ENCODE data around the gene CSF2RB.

The CSF2RB gene

GRCh38 chr22:36963302-36963701 is 49.9 kb downstream of the CSF2RB start:
- no peak overlapping the region for H3K4me3 ChIP-seq (ENCODE audit: low read depth, low read length)
- no peak for DNase-seq (ENCODE audit: low read depth, low spot score)
- TF ChIP-seq, protein P1, sequence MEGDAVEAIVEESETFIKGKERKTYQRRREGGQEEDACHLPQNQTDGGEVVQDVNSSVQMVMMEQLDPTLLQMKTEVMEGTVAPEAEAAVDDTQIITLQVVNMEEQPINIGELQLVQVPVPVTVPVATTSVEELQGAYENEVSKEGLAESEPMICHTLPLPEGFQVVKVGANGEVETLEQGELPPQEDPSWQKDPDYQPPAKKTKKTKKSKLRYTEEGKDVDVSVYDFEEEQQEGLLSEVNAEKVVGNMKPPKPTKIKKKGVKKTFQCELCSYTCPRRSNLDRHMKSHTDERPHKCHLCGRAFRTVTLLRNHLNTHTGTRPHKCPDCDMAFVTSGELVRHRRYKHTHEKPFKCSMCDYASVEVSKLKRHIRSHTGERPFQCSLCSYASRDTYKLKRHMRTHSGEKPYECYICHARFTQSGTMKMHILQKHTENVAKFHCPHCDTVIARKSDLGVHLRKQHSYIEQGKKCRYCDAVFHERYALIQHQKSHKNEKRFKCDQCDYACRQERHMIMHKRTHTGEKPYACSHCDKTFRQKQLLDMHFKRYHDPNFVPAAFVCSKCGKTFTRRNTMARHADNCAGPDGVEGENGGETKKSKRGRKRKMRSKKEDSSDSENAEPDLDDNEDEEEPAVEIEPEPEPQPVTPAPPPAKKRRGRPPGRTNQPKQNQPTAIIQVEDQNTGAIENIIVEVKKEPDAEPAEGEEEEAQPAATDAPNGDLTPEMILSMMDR (IDR thresholded peaks at IDR 0.05; ENCODE audit: low read depth, low read length) = no peak
- in situ Hi-C loops (cut with HindIII; ENCODE audit: low sequenced_read_pairs) = no loop called here

DNA sequence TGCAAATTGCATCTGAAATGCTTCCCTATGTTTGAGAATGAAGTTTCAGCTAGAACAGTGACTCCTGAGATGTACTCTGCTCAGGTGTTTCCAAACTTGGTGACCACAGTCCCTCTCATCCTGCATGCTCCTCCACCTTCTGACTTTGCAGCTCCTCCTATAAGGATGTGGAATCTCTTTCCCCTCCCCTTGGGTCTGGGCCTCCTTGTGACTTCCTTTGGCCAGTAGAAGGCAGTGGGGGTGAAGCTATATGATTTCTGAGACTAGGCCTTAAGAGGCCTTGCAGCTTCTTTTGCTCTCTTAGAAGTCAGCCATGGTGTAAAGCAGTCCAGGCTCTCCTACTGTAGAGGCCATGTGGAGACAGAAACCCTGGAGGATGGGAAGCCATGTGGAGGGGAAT is 50.7 kb downstream of the CSF2RB start:
- TF ChIP-seq, protein P1 (IDR thresholded peaks at IDR 0.05; ENCODE audit: low read depth, low read length) = no peak
- H3K4me3 ChIP-seq (ENCODE audit: low read depth, low read length) = no peak overlapping the region
- no peak for DNase-seq (ENCODE audit: low read depth, low spot score)
- in situ Hi-C loops (cut with HindIII; ENCODE audit: low sequenced_read_pairs) = no loop called here

- in situ Hi-C loops (cut with HindIII; ENCODE audit: low sequenced_read_pairs) = no loop called here
- DNase-seq (ENCODE audit: low read depth, low spot score) = no peak
- TF ChIP-seq, protein P1 (IDR thresholded peaks at IDR 0.05; ENCODE audit: low read depth, low read length) = no peak
- no peak overlapping the region for H3K4me3 ChIP-seq (ENCODE audit: low read depth, low read length)
Observed at GRCh38 chr22:36965696-36966095, 52.3 kb downstream of the CSF2RB start.

GRCh38 chr22:36966851-36967540 is 53.6 kb downstream of the CSF2RB start:
- TF ChIP-seq, protein P1 (IDR thresholded peaks at IDR 0.05; ENCODE audit: low read depth, low read length) = no peak
- in situ Hi-C loops (cut with HindIII; ENCODE audit: low sequenced_read_pairs) = no loop called here
- no peak for DNase-seq (ENCODE audit: low read depth, low spot score)
- H3K4me3 ChIP-seq (ENCODE audit: low read depth, low read length) = no peak overlapping the region

GRCh38 chr22:36968249-36968964 is 55.0 kb downstream of the CSF2RB start:
- no peak overlapping the region for H3K4me3 ChIP-seq (ENCODE audit: low read depth, low read length)
- no peak for DNase-seq (ENCODE audit: low read depth, low spot score)
- TF ChIP-seq, protein P1 (IDR thresholded peaks at IDR 0.05; ENCODE audit: low read depth, low read length) = no peak
- in situ Hi-C loops (cut with HindIII; ENCODE audit: low sequenced_read_pairs) = no loop called here

DNA sequence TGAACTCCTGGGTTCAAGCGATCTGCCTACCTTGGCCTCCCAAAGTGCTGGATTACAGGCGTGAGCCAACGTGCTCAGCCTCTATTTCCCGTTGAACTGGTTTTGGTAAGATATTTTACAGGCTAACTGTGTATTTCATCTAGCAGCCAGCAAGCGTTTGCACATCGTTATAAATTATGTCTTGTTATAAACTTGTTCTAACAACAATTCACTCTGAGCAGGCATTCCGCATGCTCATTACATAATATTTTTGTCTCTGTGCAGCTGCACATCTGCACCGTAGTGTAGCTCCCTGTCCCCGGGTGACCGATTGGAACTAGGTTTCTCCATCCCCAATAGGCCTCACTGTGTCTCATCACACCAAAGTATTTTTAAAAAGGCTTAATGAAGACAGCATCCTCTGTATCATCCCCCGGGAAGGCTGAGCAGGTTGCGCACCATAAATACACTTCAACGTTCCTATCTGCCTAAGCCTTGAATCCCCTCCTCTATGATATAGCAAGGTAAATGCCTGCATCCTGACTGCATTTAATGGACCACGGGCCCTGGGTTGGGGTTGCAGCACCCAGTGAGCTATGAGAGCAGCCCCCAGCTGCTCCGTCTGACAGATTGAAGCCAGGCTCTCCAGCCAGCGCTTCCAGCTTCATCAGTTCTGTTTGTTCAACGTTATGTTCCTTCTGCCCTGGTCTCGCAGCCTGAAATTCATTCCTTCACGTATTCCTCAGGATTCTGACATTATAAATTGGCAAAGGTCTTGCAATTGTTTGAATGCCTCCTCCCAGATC is 58.1 kb downstream of the CSF2RB start:
- no peak overlapping the region for H3K4me3 ChIP-seq (ENCODE audit: low read depth, low read length)
- TF ChIP-seq, protein P1 (IDR thresholded peaks at IDR 0.05; ENCODE audit: low read depth, low read length) = no peak
- DNase-seq (ENCODE audit: low read depth, low spot score) = no peak
- in situ Hi-C loops (cut with HindIII; ENCODE audit: low sequenced_read_pairs) = no loop called here
